GM19238 (cell line): ENCODE measurements around the gene LEP.
A peak's percentile ranks its signal among the peaks of the same experiment; 100 is the strongest.

Experiments used
- DNase-seq: peaks from one replicate; pipeline ENCODE4 v3.0.0; 2011; ENCODE audit warnings: low spot score; ENCODE audit not compliant: insufficient read length

The LEP gene

DNA sequence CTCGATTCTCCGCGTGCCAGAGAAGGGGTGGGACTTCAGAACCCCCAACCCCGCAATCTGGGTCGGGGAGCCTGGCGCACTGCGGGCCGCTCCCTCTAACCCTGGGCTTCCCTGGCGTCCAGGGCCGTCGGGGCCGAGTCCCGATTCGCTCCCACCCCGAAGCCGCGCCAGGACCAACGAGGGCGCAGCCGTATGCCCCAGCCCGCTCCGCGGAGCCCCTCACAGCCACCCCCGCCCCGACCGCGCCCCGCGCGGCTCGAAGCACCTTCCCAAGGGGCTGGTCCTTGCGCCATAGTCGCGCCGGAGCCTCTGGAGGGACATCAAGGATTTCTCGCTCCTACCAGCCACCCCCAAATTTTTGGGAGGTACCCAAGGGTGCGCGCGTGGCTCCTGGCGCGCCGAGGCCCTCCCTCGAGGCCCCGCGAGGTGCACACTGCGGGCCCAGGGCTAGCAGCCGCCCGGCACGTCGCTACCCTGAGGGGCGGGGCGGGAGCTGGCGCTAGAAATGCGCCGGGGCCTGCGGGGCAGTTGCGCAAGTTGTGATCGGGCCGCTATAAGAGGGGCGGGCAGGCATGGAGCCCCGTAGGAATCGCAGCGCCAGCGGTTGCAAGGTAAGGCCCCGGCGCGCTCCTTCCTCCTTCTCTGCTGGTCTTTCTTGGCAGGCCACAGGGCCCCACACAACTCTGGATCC is at the start of gene LEP:
Gene LEP, plus strand, starts transcription at position 583 of the 691 bp plus-strand sequence. CDS start 10,741 bp downstream, outside the sequence.
- DNase-seq, result no peak

DNA sequence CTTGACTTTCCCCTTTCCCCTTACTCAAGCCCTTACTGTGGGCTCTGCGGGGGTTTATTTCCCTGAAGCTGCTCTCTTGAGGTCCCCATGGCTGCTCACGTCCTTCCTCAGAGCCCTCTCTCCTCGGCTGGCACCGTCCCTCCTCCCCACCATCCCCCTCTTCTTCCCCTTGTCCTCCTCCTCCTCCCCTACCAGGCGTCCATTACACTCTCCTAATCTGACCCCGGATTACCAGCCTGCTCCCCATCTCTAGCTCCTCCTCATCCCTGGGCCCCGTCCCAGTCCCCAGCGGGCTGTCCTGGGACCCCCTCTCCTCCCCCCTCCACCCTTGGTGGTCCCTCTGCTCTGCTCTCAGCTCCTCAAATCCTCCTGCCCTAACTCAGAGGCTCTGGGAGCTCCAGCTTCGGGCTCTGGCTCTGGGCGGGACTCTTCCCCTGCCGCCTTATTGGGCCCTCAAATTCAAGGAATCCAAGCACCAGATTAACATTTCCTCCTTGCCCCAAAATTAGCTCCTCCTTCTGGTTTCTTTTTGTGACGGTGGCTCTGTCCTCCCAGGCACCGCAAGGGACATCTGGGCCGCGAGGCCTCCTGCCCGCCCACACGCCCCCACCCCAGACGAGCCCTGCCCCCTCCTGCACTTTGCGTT is 48.5 kb upstream of the LEP start:
- no peak for DNase-seq

DNA sequence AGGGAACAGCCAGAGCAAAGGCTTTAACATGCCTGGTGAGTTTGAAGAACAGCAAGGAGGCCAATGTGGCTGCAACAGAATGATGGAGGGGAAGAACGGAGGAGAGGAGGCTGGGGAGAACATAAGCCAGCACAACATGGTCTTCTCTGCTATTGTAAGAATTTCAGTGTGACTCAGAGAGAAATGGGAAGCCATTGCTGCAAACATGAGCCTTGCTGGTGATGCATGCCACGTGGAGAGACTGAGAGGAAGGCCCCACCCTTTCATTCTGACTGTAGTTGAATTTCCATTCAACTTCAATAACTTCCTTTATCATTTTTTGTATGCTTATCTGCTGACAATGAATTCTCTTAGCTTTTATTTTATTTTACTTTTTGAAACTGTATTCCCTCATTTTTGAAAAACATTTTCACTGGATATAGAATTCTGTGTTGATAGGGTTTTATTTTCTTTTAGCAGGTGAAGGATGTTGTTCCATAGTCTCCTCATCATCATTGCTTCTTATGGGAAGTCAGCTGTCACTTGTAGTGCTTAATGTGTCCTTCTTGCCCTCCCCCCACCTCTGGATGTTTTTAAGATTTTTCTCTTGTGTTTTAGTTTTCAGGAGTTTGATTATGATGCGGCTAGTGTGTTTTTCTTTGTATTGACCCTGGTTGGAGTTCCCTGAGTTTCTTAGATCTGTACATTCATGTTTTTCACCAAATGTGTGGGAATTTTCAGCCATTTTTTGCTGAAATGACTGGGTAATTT is 46.4 kb upstream of the LEP start:
- no peak for DNase-seq

DNA sequence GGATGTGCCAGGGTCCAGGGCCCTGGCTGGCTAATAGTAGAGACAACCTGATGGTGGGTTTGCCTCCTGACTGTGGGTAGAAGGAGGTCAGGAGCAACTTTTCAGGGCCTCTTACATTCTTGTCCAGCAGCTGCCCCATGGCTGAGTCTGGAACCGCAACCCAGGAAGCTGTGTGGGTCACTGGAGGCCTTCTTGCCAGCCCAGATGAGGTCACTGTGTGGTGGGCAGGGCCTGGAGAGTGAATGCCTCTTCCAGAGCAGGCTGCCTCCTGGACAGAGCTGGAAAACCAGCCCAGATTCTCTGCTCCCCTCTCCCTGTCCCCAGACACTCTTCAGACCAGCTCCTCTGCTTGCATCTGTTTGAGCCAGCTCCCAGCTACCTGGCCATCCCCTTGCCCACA is 43.5 kb upstream of the LEP start:
- DNase-seq, result no peak

DNA sequence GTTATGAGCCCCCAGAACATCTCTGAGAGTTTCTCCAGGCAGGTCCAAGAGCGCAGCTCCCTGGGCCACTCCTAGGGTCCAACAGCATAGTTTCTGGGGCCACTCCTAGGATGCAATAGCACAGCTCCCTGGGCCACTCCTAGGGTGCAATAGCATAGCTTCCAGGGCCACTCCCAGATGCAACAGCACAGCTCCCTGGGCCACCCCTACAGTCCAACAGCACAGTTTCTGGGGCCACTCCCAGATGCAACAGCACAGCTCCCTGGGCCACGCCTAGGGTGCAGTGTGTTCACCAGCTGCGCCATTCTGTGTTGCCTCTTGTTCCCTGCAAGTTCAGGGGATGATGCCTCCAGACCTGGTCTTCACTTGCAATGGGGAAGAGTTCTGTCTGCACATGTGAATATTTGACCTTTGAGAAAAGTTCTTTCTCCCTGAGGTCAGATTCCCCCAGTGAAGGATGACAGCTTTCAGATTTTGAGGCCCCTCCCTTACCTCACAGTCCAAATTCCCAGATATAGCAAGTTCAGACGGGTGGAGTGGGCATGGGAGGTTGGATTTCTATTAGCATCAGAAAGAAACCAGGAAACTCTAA is 43.0 kb upstream of the LEP start:
- no peak for DNase-seq

DNA sequence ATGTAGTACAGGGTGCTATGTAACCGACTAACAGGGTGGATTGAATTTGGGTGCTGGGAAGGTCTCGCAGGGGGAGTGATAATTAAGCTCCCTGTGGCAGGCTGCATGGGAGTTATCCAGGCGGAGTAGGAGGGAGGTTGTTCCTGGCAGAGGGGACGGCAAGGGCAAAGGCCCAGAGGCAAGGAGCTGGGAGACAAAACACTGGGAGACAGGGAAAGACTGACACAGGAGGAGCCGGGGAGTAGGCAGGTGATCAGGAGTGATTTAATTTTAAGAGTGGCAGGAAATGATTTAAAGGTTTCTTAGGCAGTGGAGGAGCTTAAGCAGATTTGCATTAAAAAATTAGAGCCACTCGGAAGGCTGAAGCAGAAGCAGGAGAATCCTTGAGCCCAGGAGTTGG is 40.7 kb upstream of the LEP start:
- no peak for DNase-seq

DNA sequence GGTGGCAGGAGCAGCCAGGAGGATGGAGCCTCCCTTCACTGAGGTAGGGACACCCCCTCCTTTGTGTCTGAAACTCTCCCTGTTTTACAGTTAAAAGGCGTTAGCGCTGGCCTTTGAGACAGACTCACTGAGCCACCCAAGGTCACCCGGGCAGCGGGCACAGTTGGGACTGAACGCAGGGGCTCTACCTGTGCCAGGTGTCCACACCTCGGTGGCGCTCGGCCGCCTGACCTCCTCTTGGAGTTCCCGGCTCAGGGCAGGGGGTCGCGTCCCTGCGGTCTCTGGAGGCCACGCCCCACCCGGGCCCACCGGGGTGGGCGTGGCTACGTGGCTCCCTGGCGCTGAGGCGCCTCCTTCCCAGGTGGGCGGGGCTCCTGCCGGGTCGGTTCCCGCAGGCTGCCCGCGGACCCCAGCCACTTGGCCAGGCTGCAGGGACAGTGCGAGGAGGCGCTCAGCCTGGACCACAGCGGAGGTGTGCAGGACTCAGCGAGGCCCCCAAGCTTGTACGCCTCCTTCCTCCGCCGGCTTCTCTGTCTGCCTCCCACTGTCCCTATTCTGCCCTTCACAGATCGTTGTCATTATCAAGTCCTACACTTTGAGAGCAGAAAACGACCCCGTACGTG is 39.9 kb upstream of the LEP start:
- no peak for DNase-seq

DNA sequence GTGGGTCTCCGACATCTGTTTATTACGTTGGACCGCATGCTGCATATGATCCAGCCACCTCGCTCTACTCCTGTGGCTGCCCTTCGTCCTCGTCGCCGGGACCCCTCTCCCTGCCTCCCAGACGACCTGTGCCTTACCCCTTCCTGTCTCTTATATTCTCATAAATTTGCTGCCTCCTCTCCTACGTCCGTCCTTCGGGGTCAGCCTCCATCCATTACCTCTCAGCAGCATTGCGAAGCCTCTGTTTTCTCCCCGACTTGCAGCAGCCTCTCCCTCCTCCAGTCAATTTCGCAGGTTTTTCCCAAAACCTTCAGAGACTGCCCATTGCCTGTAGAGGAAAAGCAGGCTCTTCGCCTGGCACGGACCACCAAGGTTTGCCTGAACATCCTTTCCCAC is 39.4 kb upstream of the LEP start:
- no peak for DNase-seq

DNA sequence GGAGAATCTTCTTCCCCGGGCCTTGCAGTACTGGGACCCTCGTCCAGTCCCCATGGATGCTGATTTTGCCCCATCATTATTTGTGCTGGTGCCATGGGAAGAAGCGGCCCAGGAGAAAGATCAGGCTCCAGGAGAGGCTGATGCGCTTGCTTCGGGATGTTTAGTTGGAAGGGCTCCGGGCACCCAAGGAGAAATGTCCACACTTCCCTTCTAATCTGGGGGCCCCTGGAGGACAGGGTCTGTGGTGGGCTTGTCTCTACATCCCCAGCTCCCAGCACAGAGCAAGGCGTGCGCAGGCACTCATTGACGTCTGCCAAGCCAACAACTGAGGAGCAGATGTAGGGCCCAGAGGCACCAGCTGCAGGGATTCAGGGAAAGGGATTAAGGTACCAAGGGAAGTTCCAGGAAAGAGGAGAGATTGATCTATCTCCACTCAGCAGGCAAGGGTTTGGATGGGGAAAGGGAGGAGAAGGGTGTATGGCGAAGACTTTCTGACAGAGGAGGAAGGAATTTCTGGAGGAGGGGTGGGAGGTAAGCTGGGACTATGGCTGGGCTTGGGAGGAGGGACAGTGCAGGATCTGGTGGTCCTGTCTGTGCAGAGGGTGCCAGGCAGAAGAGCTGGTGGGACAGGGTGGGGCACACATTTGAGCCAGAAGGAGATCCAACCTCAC is 38.7 kb upstream of the LEP start:
- no peak for DNase-seq

DNA sequence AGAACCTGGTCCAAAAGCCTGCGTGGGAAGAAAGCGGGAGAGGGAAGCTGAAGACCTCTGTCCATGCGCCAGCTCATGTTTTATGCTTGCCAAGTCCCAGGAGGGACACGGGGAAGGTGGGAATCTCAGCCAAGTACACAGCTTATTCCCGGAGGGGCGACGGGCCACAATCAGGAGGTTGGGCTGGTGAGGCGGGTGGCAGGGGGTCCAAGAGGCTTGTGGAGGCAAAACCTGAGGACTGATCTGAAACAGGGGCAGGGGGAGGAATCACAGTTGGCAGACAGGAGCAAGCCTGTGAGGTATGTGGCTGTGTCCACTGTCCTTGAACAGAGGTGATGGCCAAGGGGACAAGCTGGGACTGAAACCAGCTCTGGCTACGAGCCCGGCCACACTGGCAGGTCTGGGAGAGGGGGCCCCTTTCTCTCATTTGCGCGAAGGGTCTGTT is 38.0 kb upstream of the LEP start:
- no peak for DNase-seq

DNA sequence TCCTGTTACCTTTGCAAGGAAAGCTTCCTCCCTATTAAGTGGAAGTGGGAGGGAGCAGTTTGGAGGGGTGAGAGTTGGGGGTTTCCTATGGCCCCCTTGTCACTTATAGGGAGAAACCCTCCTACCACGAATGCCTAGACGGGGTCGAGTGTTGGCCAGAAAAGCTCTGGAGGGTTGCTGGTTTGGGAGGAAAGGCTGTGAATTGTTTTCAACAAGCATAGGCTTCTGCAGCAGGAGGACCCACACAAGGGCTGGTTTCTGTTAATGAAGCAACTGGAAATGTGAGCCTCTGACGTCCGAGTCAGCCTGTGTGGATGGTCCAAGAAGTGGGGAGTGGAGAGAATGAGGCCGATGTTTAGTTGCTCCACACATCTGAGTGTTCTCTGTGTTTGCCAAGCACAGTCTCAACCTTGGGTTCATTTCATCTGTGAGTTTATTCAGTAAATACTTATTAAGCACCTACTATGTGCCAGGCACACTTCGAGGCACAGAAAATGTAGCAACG is 37.3 kb upstream of the LEP start:
- DNase-seq, result no peak

DNA sequence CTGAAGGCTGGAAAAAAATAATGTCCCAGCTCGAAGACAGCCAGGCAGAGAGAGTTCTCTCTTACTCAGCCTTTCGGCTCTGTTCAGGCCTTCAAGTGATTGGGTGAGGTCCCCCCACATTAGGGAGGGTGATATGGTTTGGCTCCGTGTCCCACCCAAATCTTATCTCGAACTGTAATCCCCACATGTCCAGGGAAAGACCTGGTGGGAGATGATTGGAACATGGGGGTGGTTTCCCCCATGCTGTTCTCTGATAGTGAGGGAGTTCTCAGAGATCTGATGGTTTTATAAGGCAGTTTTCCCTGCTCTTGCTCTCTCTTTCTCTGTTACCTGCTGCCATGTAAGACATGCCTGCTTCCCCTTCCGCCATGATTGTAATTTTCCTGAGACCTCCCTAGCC is 36.6 kb upstream of the LEP start:
- no peak for DNase-seq

DNA sequence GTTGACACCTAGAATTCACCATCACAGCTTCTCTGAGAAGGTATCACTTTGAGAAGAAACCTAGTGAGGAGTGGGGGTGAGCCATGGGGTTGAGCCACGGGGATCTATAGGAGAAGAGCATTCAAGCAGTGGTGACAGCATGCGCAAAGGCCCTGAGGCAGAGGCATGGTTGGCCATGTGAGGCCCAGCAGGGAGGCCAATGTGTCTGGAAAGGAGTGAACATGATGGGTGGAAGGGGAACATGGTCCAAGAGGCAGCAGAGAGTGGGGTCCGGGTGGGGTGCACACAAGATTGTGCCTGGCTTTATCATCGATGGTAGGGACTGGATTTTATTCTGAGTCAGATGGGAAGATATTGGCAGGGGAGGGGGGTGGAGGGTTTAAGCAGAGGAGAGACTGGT is 36.0 kb upstream of the LEP start:
- DNase-seq, result no peak

DNA sequence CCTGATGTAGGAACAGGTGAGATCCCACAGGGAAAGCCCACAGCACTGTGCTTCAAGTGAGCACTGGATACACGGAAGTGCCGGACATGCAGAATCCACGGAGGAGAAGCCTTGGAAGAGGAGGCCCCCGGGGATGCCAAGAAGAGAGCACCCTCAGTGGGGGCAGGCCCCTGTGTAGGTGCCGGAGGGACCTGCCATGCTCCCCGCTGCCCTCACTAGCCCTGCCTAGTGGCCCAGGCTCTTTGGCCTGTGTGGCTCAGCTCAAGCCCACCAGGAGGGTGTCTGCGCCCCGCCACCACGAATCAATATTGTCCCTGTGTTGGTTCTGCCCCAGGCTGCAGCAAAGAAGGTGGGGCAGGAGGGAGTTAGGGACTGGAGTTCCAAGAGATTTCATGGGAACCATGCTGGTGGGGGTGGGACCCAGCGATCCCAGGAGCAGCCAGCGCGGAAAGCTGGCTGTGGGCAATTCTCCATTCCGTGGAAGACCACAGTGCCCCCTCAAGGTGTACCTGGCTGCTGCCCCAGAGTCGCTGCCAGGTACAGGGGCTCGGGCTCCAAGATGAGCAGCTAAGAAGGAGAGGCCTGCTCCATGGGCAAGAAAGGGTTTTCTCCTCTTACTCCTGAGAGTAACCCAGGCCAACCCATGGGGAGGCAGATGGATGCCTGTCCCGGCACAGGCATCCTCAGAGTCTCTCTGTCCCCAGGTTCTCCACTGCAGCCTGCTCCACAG is 34.9 kb upstream of the LEP start:
- DNase-seq, result no peak

DNA sequence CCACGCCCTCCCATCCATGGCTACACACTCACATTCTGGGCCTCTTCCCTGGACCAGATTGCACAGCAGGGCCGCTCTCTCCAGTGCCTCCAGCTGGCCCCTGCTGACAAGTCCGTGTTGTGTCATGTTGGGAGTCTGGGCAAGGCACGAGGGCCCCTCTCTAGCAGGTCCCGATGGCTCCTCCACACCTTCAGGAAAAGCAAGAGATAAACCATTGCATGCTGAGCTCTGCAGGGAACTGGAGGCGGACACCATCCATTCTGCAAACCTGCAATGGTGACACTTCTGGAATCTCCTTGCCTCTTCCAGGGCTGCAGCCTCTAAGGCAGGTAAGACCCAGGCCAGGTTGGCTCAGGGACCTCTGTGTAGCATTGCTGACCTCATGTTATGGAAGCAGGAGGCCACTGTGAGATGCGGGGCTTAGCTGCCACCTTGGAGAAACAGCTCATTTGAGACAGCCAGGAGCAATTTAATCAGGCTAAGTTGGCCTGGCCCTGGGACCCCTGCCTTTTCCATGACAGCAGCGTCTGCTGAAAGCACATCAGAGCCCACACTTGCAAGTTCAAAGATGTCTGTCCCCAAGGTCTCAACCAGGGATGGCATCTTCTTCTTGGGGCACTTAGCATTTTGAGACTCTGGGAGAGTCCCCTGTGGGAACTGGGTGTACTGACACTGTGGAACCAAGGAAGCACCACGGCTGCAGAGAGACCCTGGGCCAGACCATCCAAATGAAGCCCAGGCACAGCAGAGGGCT is 34.2 kb upstream of the LEP start:
- DNase-seq, result no peak

DNA sequence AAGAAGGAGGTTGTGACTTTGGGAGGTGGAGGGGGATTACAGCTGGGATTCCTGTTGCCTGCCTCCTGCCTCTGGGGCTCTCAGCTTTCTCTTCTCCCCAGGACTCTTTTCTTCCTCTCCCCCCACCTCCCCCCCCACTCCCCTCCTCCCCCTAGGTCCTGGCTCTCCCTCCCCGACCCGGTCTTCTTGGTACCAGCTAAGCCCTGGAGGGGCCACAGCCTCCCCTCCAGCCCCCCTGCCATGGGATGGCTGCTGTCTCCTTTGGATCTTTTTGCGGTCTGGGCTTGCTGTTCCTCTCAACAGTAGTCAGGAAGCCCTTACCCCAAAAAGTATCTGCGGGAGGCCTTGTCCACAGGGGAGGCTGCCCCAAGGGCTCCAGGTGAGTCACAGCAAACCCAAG is 33.5 kb upstream of the LEP start:
- no peak for DNase-seq

DNA sequence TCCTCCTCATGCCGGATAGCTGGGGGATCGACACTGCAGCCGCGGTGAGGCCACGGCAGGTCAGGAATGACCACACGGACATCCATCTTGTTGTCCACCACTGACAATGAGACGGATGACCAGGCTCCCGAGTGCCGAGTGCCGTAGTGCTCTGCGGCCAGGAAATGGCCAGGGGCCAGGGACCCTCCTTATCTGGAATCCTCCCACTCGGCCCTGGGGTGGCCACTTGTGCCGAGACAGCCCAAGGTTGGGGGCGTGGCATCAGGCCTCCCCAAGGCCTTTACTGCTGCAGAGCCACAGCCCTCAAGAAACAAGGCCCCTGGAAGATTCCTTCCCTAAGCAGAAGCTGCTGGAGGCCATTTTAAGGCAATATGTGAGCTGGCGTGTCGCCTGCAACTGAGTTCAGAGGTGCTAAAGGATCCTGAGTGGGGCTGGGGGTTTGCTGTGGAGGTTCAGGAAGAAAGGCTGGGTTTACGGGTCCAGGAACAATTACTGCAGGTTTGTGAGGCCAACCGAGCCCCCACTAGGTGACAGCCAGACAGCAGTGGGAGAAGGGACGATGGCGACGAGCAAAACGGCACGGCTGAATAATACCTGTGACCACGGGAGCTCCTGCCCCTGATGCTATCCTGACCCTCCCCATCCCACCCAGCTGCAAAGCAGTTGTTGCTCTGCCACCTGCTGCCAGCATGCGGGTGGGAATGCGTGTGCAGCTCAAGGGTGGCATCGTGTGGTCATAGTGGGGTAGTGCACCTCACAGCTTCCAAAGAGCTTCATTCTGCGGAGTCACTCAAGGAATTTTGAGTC is 31.6 kb upstream of the LEP start:
- peak; percentile 75 for DNase-seq

DNA sequence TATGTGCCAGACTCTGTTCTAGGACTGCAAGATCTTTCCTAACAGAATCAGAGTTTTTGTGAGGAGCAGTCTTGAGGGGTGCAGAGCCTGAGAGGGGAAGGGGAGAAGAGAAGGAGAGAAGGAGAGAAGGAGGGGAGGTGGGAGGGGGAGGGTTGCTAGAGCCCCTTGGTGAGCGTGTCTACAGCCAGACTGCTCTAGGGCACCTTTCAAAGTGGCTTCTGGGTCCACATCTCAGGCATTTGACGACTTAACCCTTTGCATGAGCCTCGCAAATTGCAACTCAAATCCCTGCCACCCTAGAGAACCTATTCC is 31.1 kb upstream of the LEP start:
- no peak for DNase-seq
